ENCODE results near the gene POLR2E. TPM values are rescaled to one million over a fixed set of nuclear protein-coding genes. Genes with fewer than 3 reads are reported as not detected.

The POLR2E gene
- total RNA-seq, 1 experiment from 2014 or later: 237 TPM

- Histone ChIP-seq H3K4me1 (replicated peaks; ENCODE audit: insufficient read depth) (no peaks in the 10 kb centered on the region), H3K9me2 (ENCODE audit: insufficient read depth) (no peaks in the 10 kb centered on the region), H4K20me1 (ENCODE audit: insufficient read depth) (no peaks in the 10 kb centered on the region), H3F3A (ENCODE audit: insufficient read depth, low read depth) (peaks cover 20% of the 10 kb centered on the region), H3K4me3 (no peak overlapping the region), H3K79me2 (ENCODE audit: low read depth) (no peaks in the 10 kb centered on the region), H3K9me3 (ENCODE audit: insufficient read depth, low read depth) (no peaks in the 10 kb centered on the region), H3K27me3 (ENCODE audit: insufficient read depth, low read depth) (no peaks in the 10 kb centered on the region), H3K4me2 (no peak overlapping the region), H3K27ac (no peak overlapping the region), H3K36me3 (ENCODE audit: low read depth) (no peaks in the 10 kb centered on the region), H2AFZ (no peak overlapping the region)
- no peak for DNase-seq
- intact Hi-C loops (cut with micrococcal nuclease; ENCODE audit: unreplicated experiment): no loop called here
- ChIA-PET POLR2A (ENCODE audit: unreplicated experiment) (interaction anchor here (0.5 to 0.6 kb wide), 2 partner anchors 57 to 64 kb away, joined by 7 to 14 read pairs; no protein-coding TSS in a partner anchor), CTCF (no interaction called here)
- no peak for TF ChIP-seq EZH2 (IDR thresholded peaks at IDR 0.05; ENCODE audit: low read depth)
- no TSS peak for BruUV-seq (replicated peaks)
Observed at GRCh38 chr19:1047696-1048147, 47.5 kb downstream of the POLR2E start.

- H3K9me3 ChIP-seq (ENCODE audit: insufficient read depth, low read depth): no peaks in the 10 kb centered on the region
- CTCF ChIA-PET: no interaction called here
- H3K4me3 ChIP-seq: no peak overlapping the region
- H3K79me2 ChIP-seq (ENCODE audit: low read depth): no peaks in the 10 kb centered on the region
- no peak overlapping the region for H2AFZ ChIP-seq
- no peaks in the 10 kb centered on the region for H3K36me3 ChIP-seq (ENCODE audit: low read depth)
- H3K9me2 ChIP-seq (ENCODE audit: insufficient read depth): no peaks in the 10 kb centered on the region
- POLR2A ChIA-PET (ENCODE audit: unreplicated experiment): no interaction called here
- no peak overlapping the region for H3K4me2 ChIP-seq
- no peaks in the 10 kb centered on the region for H4K20me1 ChIP-seq (ENCODE audit: insufficient read depth)
- H3F3A ChIP-seq (ENCODE audit: insufficient read depth, low read depth): peaks cover 20% of the 10 kb centered on the region
- no peaks in the 10 kb centered on the region for H3K27me3 ChIP-seq (ENCODE audit: insufficient read depth, low read depth)
- no TSS peak for BruUV-seq (replicated peaks)
- no peaks in the 10 kb centered on the region for H3K4me1 ChIP-seq (replicated peaks; ENCODE audit: insufficient read depth)
- H3K27ac ChIP-seq: no peak overlapping the region
- intact Hi-C loops (cut with micrococcal nuclease; ENCODE audit: unreplicated experiment): no loop called here
- DNase-seq: no peak
- TF ChIP-seq CTCF (conservative IDR thresholded peaks at IDR 0.05) (no peak), EZH2 (IDR thresholded peaks at IDR 0.05; ENCODE audit: low read depth) (no peak)
Observed at GRCh38 chr19:1046836-1047695, 48.1 kb downstream of the POLR2E start.

- intact Hi-C loops (cut with micrococcal nuclease; ENCODE audit: unreplicated experiment): no loop called here
- no peak overlapping the region for H3K27ac ChIP-seq
- H3K9me3 ChIP-seq (ENCODE audit: insufficient read depth, low read depth): no peaks in the 10 kb centered on the region
- H3K36me3 ChIP-seq (ENCODE audit: low read depth): no peaks in the 10 kb centered on the region
- ChIA-PET POLR2A (ENCODE audit: unreplicated experiment) (no interaction called here), CTCF (interaction anchor here (0.5 kb wide), 1 partner anchor 89 kb away, joined by 5 read pairs; no protein-coding TSS in a partner anchor)
- no peaks in the 10 kb centered on the region for H4K20me1 ChIP-seq (ENCODE audit: insufficient read depth)
- H2AFZ ChIP-seq: no peak overlapping the region
- DNase-seq: no peak
- H3K79me2 ChIP-seq (ENCODE audit: low read depth): no peaks in the 10 kb centered on the region
- no peaks in the 10 kb centered on the region for H3K9me2 ChIP-seq (ENCODE audit: insufficient read depth)
- no peak overlapping the region for H3K4me3 ChIP-seq
- H3F3A ChIP-seq (ENCODE audit: insufficient read depth, low read depth): peaks cover 16% of the 10 kb centered on the region
- TF ChIP-seq CTCF (conservative IDR thresholded peaks at IDR 0.05) (no peak), EZH2 (IDR thresholded peaks at IDR 0.05; ENCODE audit: low read depth) (no peak)
- no TSS peak for BruUV-seq (replicated peaks)
- no peaks in the 10 kb centered on the region for H3K27me3 ChIP-seq (ENCODE audit: insufficient read depth, low read depth)
- no peak overlapping the region for H3K4me2 ChIP-seq
- H3K4me1 ChIP-seq (replicated peaks; ENCODE audit: insufficient read depth): peaks cover 3% of the 10 kb centered on the region; the same call in 1 of the 2 replicates
Observed at GRCh38 chr19:1046117-1046626, 49.0 kb downstream of the POLR2E start.
